Common myeloid progenitor, CD34-positive (primary cell): Measurements from ENCODE around the gene AMPD1.

Experiments
- CTCF ChIA-PET: fragments of 350-600 bp; sonication (Branson Sonifier 250); formaldehyde crosslinking; loops from one replicate; lab custom pipeline; 2021; ENCODE audit warnings: antibody characterized with exemption; lab: Charles Lee
- POLR2A ChIA-PET: fragments of 350-600 bp; sonication (Branson Sonifier 250); formaldehyde crosslinking; loops from one replicate; lab custom pipeline; 2021; ENCODE audit warnings: antibody characterized with exemption; lab: Charles Lee
- DNase-seq, 3 donors: peaks; one replicate each; pipeline versions ENCODE4 v3.0.0 to v3.0.0-alpha.2; 2013
- H3K27ac ChIP-seq, 2 experiments: 1 replicate in 1 of 2; 2 replicates in 1 of 2; pipeline ENCODE4 v1.7.0; 2013; ENCODE audit warnings: inconsistent platforms in 2 of 2, low read length in 2 of 2, mild to moderate bottlenecking in 2 of 2, low read depth in 1 of 2, moderate library complexity in 1 of 2; ENCODE audit not compliant: severe bottlenecking in 2 of 2, insufficient read depth in 1 of 2, poor library complexity in 1 of 2
- H3K27me3 ChIP-seq, 5 experiments: replicated peaks in 2 of 5; 1 replicate in 3 of 5; 2 replicates in 2 of 5; pipeline versions ENCODE4 v1.6.1 to v1.7.0; 2013; ENCODE audit warnings: low read length in 4 of 5, mild to moderate bottlenecking in 2 of 5, moderate library complexity in 2 of 5, inconsistent platforms in 1 of 5; ENCODE audit not compliant: insufficient read depth in 5 of 5, control insufficient read depth in 4 of 5
- H3K36me3 ChIP-seq, 4 experiments: 1 replicate in 2 of 4; 2 replicates in 2 of 4; pipeline versions ENCODE4 v1.6.1 to v1.7.0; 2013; ENCODE audit warnings: low read length in 3 of 4, control low read depth in 1 of 4, mild to moderate bottlenecking in 1 of 4; ENCODE audit not compliant: control insufficient read depth in 4 of 4, insufficient read depth in 4 of 4
- H3K4me1 ChIP-seq, 4 experiments: 1 replicate in 3 of 4; 2 replicates in 1 of 4; pipeline versions ENCODE4 v1.6.1 to v1.7.1; 2013; ENCODE audit warnings: low read length in 3 of 4, mild to moderate bottlenecking in 3 of 4, control low read depth in 1 of 4, inconsistent platforms in 1 of 4, moderate library complexity in 1 of 4; ENCODE audit not compliant: control insufficient read depth in 4 of 4, insufficient read depth in 4 of 4; ENCODE audit errors: control extremely low read depth in 1 of 4
- H3K4me3 ChIP-seq, 7 experiments: 1 replicate in 4 of 7; 2 replicates in 3 of 7; pipeline versions ENCODE4 v1.5.1 to v1.7.0; 2013; ENCODE audit warnings: mild to moderate bottlenecking in 7 of 7, low read length in 6 of 7, moderate library complexity in 6 of 7, inconsistent platforms in 2 of 7, low read depth in 2 of 7, control low read depth in 1 of 7; ENCODE audit not compliant: insufficient read depth in 4 of 7, control insufficient read depth in 1 of 7; ENCODE audit errors: extremely low read depth in 1 of 7
- H3K9me3 ChIP-seq, 5 experiments: 1 replicate in 4 of 5; 2 replicates in 1 of 5; pipeline versions ENCODE4 v1.6.1 to v1.7.1; 2013; ENCODE audit warnings: low read length in 4 of 5, mild to moderate bottlenecking in 2 of 5, inconsistent platforms in 1 of 5, low read depth in 1 of 5, moderate library complexity in 1 of 5; ENCODE audit not compliant: control insufficient read depth in 4 of 5, insufficient read depth in 2 of 5; ENCODE audit errors: control extremely low read depth in 1 of 5
- whole genome bisulfite sequencing: methylation state at CpG from one replicate; pipeline ENCODE4 v1.1.5; 2013; ENCODE audit not compliant: insufficient coverage; 5-methylcytosine and 5-hydroxymethylcytosine counted together

The AMPD1 gene

GRCh38 chr1:114728553-114728952, 33.2 kb upstream of the AMPD1 start:
- Histone ChIP-seq H3K4me1 (no peaks in the 10 kb centered on the region), H3K27me3 (no peaks in the 10 kb centered on the region), H3K27ac (no peak overlapping the region), H3K4me3 (no peak overlapping the region), H3K9me3 (no peaks in the 10 kb centered on the region), H3K36me3 (peaks cover 44 to 97% (median 67%) of the 10 kb centered on the region in 4 experiments)
- no peak for DNase-seq
- no CpG with 5 or more reads among the region's 2 CpGs for WGBS
- CTCF ChIA-PET = interaction anchor here (0.6 to 1.0 kb wide), 3 partner anchors 9 to 19 kb away, joined by 4 to 5 read pairs (median 4); no protein-coding TSS in a partner anchor
- POLR2A ChIA-PET = no interaction called here

GRCh38 chr1:114725230-114725629, 29.9 kb upstream of the AMPD1 start:
- no peaks in the 10 kb centered on the region for H3K4me1 ChIP-seq
- no peaks in the 10 kb centered on the region for H3K27me3 ChIP-seq
- no peak overlapping the region for H3K4me3 ChIP-seq
- ChIA-PET CTCF (no interaction called here), POLR2A (interaction anchor here (0.7 kb wide), 1 partner anchor 18 kb away, joined by 4 read pairs; no protein-coding TSS in a partner anchor)
- no CpG with 5 or more reads among the region's 1 CpG for WGBS
- H3K9me3 ChIP-seq = no peaks in the 10 kb centered on the region
- H3K36me3 ChIP-seq = peaks cover 39 to 98% (median 70%) of the 10 kb centered on the region in 4 experiments
- DNase-seq = no peak
- H3K27ac ChIP-seq = no peak overlapping the region

- no peaks in the 10 kb centered on the region for H3K9me3 ChIP-seq
- DNase-seq = no peak
- no peak overlapping the region for H3K27ac ChIP-seq
- no peak overlapping the region for H3K4me3 ChIP-seq
- peaks cover 33 to 99% (median 78%) of the 10 kb centered on the region in 4 experiments for H3K36me3 ChIP-seq
- CTCF ChIA-PET = no interaction called here
- POLR2A ChIA-PET = no interaction called here
- H3K27me3 ChIP-seq = no peaks in the 10 kb centered on the region
- WGBS = no CpG with 5 or more reads among the region's 1 CpG
- H3K4me1 ChIP-seq = no peaks in the 10 kb centered on the region
Measured at GRCh38 chr1:114723915-114724314, 28.6 kb upstream of the AMPD1 start.

GRCh38 chr1:114723457-114723856, 28.1 kb upstream of the AMPD1 start:
- peaks cover 37 to 99% (median 78%) of the 10 kb centered on the region in 4 experiments for H3K36me3 ChIP-seq
- H3K27me3 ChIP-seq = no peaks in the 10 kb centered on the region
- DNase-seq = no peak
- H3K27ac ChIP-seq = no peak overlapping the region
- no peaks in the 10 kb centered on the region for H3K4me1 ChIP-seq
- POLR2A ChIA-PET = interaction anchor here (0.6 kb wide), 1 partner anchor 17 kb away, joined by 3 read pairs; no protein-coding TSS in a partner anchor
- H3K9me3 ChIP-seq = no peaks in the 10 kb centered on the region
- no CpG with 5 or more reads among the region's 1 CpG for WGBS
- CTCF ChIA-PET = no interaction called here
- no peak overlapping the region for H3K4me3 ChIP-seq

GRCh38 chr1:114720492-114720891, 25.1 kb upstream of the AMPD1 start:
- H3K36me3 ChIP-seq = peaks cover 27 to 79% (median 66%) of the 10 kb centered on the region in 4 experiments
- H3K4me3 ChIP-seq = no peak overlapping the region
- WGBS = 100% methylated on average over 3 of the region's 4 CpGs
- CTCF ChIA-PET = interaction anchor here (1.0 to 2.0 kb wide), 3 partner anchors 31 to 384 kb away, joined by 3 to 5 read pairs (median 3); no protein-coding TSS in a partner anchor
- no peaks in the 10 kb centered on the region for H3K9me3 ChIP-seq
- DNase-seq = no peak
- H3K27me3 ChIP-seq = no peaks in the 10 kb centered on the region
- H3K4me1 ChIP-seq = peaks cover 4 to 11% (median 5%) of the 10 kb centered on the region in 4 experiments
- POLR2A ChIA-PET = no interaction called here
- no peak overlapping the region for H3K27ac ChIP-seq

- H3K4me1 ChIP-seq = peaks cover 6 to 14% (median 8%) of the 10 kb centered on the region in 4 experiments
- ChIA-PET POLR2A (no interaction called here), CTCF (interaction anchor here (0.6 to 2.0 kb wide), 5 partner anchors 9 to 385 kb away, joined by 3 to 5 read pairs (median 3); no protein-coding TSS in a partner anchor)
- no peak overlapping the region for H3K27ac ChIP-seq
- H3K27me3 ChIP-seq = no peaks in the 10 kb centered on the region
- no peak overlapping the region for H3K4me3 ChIP-seq
- 100% methylated on average over 3 of the region's 3 CpGs for WGBS
- no peak for DNase-seq
- no peaks in the 10 kb centered on the region for H3K9me3 ChIP-seq
- H3K36me3 ChIP-seq = peaks cover 20 to 68% (median 56%) of the 10 kb centered on the region in 4 experiments
Measured at GRCh38 chr1:114719424-114719787, 24.1 kb upstream of the AMPD1 start.

- no peaks in the 10 kb centered on the region for H3K9me3 ChIP-seq
- WGBS = 99% methylated on average over 7 of the region's 11 CpGs
- peaks cover 6 to 14% (median 8%) of the 10 kb centered on the region in 4 experiments for H3K4me1 ChIP-seq
- H3K4me3 ChIP-seq = no peak overlapping the region
- no peak overlapping the region for H3K27ac ChIP-seq
- no peak for DNase-seq
- POLR2A ChIA-PET = no interaction called here
- peaks cover 20 to 62% (median 53%) of the 10 kb centered on the region in 4 experiments for H3K36me3 ChIP-seq
- CTCF ChIA-PET = interaction anchor here (0.6 to 2.0 kb wide), 3 partner anchors 34 to 368 kb away, joined by 3 to 5 read pairs (median 3); no protein-coding TSS in a partner anchor
- no peaks in the 10 kb centered on the region for H3K27me3 ChIP-seq
Measured at GRCh38 chr1:114718661-114719423, 23.5 kb upstream of the AMPD1 start.
